Dedifferentiated amniotic fluid mesenchymal stem cell (primary cell): ENCODE data around the gene RAI1.

Source experiments
- DNase-seq: peaks from one replicate; pipeline ENCODE4 v3.0.0-alpha.2; 2016; ENCODE audit errors: extremely low spot score

RAI1 gene

DNA sequence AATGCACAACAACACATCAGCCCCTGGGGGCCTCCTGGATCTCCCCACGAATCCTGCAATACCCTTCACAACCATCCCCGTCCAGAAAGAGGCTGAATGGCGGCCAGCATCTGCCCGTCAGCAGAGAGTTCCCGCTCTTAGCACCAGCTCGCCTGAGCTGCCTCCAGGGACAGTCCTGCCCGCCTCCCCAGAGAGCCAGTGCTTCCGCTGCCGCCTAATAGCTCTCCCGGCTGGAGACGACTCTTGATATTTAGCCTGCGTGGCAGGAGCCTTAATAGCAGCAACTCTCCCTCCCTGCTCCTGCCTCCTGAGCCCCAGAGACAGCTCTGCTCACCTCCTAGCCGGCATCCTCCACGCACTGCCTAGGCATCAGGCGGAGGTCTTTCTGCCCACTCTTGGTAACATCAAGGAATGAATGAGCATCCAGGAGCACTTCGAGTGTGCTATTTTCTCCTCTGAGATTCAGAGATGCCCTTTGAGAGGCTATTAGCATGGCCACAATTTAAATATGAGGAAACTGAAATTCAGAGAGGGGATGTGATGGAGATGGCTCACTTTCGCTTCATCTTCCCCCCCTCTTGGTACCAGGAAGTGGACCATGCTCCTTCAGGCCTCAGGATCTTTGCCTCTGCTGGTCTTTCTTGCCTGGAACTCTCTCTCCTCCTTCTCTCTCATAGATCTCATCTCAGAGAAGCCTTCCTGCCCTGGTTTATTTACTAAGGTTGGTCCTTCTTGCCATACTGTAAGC lies 67.9 kb downstream of the RAI1 start:
- DNase-seq, result no peak

DNA sequence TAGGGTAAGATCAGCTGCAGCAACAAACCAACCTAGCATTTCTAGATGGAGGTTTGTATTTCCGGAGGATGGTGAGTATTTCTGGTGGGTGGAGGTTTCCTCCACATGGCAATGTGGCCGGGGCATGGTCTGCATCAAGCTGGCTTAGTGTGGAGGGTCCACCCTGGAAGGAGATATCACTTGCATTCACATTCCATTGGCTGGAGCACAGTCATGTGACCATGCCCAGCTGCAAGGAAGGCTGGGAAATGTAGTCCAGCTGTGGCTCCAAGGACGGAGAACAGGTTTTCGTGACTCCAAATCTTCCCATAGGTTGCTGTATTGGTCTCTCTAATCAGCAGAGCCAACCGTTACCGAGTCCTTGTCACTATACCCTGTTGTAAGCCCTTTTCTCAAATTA lies 68.7 kb downstream of the RAI1 start:
- no peak for DNase-seq

DNA sequence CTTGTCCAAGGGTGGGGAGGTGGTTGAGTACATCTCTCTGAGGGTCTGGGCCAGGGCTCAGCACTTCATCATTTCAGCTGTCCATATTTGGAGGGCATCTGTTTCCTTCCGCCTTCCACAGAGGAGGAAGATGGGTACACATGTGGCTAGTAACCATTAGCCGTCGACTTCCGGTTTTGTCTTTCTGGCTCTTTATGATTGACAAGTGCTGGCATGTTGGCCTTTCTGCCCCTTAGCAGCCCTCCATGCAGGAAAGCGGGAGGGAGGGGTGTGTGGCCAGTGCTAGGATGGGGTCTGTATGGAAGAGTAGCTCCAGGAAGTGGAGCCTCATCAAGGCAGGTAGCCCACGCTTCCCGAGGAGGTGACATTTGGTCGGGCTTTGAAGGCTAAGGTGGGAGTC lies 69.6 kb downstream of the RAI1 start:
- DNase-seq, result no peak

DNA sequence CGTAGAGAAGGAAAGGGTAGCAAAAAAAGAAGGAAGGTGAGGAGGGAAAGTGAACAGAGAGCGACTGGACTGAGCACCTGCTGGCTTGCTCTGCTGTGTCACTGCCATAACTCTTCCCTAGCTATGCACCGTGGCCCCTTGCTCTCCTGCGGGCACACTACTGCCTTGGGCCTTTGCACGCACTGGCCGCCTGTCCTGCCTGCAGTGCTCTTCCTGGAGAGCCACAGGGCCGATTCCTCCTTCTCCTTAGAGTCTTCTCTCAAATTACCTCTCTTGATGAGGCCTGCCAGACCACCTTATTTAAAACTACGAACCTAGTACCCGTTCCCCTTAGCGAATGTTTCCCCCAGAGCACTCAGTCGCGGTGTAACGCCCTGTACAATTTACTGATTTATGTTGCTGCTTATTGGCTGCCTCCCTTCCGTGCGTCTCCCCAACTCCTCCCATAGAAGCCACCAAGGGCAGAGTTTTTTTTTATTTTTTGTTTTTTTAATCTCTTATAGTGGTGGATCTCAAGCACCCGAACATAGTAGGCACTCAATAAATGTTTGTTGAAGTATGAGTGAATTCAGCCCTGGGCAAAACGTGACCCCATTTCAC lies 70.3 kb downstream of the RAI1 start:
- DNase-seq, result no peak

DNA sequence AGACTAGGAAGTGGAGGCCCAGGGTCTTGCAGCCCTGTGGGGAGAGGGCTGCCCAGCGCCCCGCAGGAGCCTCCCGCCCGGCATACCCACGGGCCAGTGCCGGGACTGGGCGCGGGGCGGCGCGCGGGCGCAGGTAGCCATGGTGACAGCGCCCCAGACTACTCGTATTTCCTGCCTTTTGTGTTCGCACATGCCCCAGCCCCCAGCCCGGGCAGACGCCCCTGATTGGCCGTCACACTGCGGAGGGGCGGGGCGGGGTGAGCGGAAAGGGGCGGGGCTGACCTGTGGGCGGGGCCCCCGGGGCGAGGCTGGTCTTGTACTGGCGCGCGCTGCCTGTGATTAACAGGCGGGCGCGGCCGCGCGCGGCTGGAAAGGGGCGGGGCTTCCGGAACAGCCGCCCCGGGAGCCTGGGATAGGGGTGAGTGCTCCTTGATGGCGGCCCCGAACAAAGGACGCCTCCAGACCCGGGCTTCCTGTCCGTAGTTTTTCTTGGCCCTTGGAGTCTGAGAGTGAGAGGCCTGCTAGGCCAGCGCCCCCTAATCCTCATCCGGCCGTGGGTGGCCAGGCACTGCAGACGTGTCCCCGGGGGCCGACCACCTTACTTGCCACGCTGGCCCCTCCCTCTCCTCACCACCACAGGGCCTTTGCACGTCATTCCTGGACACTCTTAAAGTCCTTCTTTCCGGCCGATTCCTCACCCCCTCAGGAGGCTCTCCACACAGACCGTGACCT lies 71.0 kb downstream of the RAI1 start:
- peak; percentile 87 for DNase-seq

DNA sequence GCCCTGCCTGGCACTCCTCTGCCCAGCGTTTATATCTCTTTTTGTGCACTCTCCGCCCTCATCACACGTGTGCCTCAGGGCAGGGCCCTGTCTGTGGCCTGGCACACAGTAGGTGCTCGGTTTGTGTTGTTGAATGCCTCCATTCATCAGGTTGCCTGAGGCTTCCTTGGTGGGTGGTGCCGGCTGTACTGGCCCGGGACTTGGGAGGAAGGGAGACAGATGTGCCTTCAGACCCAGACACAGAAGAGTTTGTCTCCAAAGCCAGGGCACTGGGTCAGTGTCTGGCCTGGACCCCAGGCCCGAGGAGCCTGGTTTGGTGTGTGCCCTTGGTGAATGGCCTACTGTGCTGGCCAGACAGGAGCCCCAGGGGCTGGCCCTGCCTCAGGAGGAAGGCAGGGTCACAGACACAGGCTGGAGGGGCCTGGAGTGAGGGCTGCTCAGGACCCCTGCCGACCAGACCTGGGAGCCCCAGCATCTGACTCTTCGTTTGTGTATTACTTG lies 71.6 kb downstream of the RAI1 start:
- no peak for DNase-seq

DNA sequence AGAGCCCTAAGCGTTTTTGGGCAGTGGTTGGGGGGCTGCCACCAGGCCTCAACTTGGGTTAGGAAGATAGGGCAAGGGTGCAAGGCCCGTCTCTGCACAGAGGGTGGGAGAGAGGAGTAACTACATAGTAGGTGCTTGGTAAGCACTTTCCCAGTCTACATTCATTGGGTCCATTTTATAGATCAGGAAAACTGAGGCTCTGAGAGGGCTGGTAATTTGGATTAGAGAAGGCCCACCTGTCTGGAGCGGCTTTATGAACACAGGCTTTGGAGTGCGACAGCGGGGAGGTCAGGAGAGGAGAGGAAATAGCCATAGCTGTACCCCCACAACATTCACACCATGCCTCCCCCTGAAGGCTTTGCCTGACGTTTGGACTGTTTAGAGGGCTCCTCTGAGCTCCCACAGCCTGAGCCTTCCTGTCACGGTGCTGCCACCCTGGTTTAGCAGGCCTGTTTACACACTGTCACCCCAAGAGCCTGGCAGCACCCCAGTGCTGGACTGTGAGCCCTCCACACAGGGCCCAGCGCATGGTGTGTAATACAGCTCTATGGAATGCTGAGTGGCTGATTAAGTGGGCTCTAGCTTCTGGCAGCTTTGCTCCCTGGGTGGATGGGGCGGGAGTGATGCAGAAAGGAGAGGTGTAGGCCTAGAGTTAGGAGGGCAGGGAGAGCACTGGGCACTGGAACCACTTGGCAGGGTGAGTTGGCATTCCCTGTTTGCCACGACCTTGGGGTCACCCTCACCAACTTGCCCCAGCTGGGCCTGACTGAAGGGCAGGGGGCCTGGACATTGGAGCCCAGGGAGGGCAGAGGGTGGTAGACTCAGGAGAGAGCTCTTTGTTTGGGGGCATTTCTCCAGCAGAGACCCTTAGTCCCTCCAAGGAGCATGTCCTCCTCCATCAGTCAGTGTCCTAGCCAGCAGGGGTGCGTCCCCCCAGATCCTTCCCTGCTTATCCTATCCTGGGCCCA lies 73.7 kb downstream of the RAI1 start:
- no peak for DNase-seq

DNA sequence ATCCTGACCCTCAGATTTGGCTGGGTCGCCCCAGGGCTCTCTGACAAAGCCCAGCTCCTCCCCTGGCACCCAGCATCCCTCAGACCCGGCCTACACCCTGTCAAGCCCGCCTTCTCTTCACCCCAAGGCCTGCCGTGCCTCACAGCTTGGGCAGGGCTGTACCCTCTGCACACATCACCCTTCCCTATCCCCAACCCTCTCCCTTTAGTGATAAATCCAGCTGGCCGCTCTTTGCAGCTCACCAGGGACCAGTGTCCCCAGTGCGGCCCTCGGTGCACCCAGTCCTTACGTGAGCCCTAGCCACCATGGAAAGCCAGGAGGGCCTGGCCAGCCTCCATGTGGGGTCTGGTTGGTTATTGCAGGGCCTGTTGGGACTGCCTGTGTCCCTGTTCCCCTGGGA lies 74.5 kb downstream of the RAI1 start:
- no peak for DNase-seq

DNA sequence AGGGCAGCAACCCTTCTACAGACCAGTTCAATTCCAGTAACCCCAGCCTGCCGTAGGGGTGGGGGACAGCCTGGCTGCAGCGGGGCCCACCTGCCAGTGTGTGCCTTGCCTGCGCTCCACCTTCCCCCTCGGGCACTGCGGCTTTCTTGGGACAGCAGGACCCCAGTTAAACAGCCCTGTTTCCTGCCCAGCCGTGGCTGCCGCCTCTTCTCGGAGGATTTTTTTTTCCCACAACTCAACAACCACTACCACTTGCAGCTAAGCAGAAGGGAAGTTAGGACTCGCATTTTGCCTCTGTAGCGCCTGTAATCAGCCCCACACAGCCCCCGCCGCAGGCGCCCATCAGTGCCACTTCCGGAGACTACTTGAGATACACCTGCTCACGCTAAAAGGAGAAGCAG lies 76.1 kb downstream of the RAI1 start:
- no peak for DNase-seq

DNA sequence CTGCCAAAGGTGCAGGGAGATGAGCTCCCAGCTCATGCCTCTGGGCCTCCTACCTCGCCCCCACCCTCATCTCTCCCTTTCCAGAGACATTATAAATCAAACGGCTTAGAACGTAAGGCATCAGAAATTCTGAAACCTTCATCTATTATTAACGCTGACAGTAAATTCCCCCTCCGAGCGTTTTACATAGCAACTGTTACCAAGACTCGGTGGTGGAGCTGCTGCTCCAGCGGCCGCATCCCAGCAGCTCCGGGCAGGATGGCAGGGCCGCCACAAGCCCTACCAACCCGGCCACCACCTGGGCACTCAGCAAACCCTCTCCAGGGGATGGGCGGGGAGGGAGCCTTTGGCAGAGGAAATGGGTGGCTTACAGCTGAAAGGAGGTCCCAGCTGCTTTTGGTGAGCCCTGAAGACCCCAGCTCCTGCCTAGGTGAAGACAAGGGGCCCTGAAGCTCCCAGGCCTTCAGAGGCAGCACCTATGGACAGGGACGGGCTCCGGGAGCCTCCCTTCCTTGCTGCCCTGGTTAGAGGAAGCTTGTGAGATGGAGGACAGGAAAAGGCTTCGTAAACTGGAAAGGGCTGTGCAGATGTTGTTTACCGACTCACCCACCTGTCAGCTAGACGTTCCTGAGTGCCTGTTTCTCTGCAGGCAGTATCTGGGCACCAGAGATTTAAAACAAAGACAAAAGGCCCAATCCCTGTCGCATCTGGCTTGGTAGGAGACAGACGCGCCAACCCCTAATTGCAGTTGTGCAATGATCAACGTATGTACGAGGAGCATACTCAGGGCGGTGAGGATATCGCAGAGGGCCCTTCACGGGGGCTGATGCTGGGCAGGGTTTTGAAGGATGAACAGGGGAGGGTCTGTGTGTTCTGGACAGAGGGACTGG lies 76.9 kb downstream of the RAI1 start:
- no peak for DNase-seq

DNA sequence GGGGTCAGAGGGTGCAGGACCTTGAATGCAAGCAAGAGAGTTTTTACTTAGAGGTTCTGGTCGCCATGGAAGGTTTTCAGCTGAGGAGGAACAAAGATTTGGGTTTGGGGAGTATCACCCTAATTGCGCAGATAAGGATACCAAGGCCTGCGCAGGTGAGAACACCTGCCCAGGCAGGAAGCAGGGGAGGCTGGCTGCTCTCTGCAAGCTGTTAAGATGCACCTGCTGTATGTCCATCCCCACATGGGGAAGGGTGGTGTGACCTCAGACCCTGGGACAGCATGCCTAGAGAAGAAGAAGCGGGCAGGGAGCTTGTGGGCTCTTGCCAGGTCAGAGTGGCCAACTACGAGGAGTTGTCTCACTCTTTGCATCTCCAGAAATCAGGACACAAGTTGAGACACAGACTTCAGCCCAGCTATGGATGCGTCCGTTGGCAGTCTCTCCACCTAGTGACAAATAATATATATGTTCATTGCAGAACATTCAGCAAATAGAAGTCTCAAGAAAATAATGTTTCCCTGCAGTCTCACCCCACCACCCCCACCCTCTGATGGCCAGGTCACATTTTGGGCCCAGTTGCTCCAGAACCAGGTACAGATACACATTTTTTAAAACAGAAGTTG lies 77.8 kb downstream of the RAI1 start:
- no peak for DNase-seq

DNA sequence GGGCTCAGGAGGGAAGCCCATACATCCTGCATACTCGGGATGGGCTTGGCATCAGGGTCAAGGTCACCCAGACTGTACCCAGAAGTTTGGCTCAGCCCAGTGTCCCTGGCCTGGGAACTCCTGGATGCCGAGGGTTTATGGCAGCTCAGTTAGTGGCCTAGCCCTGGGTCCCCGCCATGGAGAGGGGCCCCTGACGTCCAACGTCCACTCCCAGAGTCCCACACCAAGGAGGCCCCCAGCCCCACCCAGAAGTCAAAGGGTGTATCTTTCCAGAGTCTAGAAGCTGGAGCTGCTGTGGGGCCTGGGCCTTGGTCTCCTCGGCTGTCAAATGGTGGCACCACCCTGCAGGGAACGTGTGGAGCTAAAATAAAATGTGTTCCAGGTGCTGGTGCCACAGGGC lies 79.1 kb downstream of the RAI1 start:
- no peak for DNase-seq

DNA sequence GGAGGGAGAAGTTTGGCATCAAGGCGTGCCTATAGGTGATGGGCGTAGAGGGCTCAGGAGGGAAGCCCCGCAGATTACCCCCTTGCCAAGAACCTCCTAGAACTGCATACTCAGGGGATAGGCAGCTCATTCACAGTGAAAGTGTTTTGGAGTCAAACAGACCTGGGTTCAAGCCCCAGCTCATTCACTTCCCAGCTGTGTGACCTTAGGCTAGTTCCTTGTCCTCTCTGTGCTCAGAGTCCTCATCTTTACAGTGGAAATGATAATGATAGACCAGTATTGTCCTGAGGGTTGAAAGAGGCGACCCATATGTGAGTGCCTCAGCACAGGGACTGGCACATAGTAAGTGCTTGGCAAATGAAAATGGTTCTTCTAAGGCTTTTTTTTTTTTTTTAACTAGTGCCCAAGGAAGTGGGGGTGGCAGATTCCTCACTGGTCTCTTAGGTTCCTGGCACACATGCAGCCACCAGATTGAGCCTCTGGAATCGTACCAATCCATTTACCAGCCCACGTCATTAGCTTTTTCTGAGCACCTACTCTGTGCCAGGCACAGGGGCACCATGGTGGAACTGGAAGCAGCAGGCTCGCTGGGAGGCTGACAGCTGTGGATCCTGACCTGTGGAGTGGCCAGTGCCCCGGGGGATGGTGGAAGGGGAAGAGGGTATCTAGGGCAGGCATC lies 79.8 kb downstream of the RAI1 start:
- DNase-seq, result no peak

DNA sequence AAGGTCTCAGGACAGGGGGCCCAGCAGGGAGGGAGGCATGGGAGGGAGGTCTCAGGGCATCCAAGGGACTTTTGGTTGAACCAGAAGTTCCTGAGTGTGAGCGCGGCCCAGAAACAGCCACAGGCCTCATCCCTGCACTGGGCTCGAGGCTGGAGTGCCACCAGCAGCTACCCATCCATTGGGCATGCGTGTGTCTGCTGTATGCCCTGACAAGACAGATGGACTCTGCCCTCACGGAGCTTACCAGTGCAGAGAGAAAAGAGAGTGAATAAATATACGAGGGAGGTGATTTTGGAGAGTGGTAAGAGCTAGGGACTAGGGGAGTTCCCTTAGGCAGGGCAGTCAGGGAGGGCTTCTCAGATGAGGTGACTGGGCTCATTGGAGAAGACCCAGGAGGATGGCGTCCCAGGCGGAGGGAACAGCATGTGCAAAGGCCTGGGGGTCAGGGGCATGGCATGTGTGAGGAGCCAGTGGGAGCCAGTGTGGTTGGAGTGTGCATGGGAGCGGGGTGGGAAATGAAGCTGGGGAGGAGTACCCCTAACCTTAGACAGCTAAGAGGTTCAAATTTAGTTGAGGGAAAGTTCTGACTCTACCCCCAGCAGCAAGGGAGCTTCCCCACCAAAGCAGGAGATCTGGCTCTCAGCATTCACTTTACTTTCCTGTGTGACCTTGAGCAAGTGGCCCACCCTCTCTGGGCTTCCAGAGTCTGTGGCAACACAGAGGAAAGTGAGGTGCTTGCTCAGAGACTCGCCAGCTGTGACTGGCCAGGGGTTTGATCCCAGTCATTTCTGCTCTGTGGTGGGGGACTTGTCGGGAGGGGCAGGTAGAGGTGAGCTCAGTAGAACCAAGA lies 80.9 kb downstream of the RAI1 start:
- DNase-seq, result no peak

DNA sequence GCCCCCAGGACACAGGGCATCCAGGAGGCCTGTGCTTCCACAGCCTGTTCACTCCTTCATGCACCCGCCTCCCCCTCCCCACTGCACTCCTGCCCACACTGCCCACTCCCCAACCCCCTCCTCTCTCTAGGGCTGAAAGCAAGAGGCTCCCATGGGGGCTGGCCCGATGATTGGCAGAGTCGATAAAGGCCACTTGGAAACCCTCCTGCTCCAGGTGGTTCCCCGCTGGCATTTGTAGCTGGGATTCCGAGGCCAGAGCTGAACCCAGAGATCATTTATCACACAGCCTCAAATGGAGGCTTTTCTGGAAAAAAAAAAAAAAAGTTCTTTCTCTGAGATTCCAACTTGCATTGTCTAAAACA lies 81.5 kb downstream of the RAI1 start:
- DNase-seq, result no peak

DNA sequence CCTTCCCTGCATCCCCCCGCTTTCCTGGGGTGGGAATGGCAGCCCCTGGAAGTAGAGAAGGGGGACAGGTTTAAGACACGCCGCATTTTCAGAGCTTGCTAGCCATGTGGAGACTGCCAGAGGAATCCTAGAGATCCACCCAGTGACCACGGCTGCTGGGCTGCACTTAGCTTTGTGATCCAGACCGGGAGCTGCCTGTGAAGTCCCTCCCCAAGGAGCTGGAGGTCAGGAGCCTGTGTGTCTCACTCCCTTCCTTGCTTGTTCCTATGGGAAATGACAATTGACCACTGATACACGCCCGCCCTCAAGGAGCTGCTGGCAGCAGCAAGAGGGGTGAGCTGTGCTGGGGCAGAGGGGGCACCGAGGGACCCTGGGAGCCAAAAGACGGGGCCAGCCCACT lies 81.9 kb downstream of the RAI1 start:
- no peak for DNase-seq

DNA sequence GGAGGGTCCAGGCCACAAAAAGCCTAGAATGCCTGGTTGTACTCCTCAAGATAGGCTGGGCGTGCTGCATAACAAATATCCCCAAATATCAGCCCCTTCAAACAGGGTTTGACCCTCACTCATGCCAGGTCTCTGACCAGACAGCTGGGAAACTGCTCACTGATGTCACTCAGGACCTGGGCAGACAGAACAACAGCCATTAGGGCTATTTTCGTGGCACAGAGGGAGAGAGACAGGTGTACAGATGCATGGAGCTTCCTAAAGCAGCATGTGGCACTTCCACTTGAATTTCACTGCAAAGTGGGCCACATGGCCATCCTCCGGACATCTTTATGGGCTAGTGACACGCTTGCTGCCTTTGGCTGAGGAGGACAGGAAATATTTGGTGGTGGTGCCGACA lies 82.5 kb downstream of the RAI1 start:
- no peak for DNase-seq

DNA sequence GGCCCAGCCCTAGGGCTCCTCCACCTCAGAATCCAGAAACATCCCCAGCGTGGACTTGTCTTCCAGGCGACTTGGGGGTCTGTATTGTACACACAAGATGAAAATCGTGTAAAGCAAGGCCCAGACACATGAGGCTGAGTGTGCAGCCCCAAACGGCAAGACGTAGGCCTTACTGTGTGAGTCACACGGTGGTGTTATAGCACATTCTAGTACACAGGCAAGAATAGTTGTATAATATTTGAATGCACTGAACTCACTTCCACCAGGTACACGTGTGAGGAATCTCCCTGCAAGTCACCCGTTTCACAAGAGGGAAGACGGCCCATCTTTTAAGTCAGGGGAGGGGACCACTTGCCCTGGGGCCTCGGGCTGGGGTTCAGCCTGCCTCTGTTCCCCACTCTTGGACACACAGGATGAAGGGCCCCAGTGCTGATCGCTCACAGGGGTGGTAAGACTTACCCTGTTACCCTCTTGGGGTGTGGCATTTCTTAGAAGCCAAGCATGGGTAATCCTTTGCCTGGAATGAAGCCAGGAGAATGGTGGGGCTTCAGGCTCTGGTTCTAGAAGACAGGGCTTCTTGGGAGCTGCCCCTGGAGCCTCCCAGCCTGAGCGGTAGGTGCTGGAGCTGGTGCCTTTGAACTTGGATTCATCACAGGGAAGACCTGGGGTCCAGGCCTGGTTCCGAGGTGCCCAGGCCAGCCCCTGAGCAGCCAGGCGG lies 84.3 kb downstream of the RAI1 start:
- no peak for DNase-seq
